HG02852 (cell line): ENCODE data around the gene SLC15A3.
"Not testable (repeated sequence)": the region's sequence is repeated elsewhere in the genome, so short reads cannot be mapped to it uniquely, and the experiment has no call there.

Experiments used
- ATAC-seq: cut with Tn5 transposase; IDR thresholded peaks from one replicate; pipeline ENCODE4 v1.9.1; 2021; ENCODE audit warnings: mild to moderate bottlenecking, moderate library complexity; ENCODE audit not compliant: unreplicated experiment

SLC15A3 gene

GRCh38 chr11:60977224-60977623 lies 25.2 kb upstream of the SLC15A3 start:
- no peak for ATAC-seq

DNA sequence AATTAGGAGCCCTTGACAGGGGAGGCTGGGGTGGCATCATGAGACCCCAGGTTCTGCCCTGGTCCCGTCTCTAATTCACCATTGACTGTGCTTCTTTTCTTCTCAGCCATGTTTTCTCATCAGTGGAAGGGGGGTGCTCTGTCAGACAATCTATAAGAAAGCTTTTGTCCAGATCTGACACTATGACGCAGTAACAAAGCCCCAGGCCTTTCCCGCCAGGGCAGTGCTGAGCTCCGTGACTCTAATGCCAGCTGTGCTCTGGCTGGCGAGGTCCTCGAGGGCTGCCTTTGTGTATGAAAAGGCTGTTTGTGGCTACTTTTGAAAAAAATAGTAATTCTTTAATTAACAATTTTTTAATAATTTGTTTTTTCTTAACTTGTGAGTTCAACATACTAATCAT lies 22.8 kb upstream of the SLC15A3 start:
- no peak for ATAC-seq

DNA sequence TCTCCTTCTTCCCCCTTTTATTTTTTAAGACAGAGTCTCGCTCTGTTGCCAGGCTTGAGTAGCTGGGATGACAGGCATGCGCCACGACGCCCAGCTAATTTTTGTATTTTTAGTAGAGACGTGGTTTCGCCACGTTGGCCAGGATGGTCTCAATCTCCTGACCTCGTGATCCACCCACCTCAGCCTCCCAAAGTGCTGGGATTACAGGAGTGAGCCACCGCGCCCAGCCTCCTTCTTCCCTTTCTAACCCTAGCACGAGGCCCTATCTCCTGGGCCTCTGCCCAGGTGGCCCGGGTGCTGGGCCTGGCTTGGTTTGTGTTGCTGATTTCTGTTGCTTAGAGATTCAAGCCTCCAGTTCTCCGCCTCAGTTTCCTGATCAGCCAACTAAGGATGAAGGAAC lies 22.3 kb upstream of the SLC15A3 start:
- ATAC-seq = not testable (repeated sequence)

DNA sequence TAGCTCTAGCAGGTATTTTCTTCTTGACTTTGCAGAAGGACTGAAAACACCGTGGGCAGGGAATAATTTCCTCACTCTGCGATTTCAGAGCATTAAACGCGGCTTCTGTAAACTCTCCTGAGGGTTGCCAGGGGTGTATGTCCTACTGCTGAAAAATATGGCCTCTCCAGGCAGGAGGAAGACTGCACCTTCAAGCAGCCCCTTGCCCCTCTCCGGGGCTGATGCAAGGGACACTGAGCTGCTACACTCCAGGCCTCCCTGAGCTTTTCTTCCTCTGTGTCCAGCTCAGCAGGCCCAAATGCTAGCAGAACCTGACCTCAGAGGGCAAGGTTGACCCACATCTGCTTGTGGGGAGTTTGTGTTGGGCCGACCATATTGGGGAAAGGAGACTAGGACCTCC lies 21.7 kb upstream of the SLC15A3 start:
- no peak for ATAC-seq

DNA sequence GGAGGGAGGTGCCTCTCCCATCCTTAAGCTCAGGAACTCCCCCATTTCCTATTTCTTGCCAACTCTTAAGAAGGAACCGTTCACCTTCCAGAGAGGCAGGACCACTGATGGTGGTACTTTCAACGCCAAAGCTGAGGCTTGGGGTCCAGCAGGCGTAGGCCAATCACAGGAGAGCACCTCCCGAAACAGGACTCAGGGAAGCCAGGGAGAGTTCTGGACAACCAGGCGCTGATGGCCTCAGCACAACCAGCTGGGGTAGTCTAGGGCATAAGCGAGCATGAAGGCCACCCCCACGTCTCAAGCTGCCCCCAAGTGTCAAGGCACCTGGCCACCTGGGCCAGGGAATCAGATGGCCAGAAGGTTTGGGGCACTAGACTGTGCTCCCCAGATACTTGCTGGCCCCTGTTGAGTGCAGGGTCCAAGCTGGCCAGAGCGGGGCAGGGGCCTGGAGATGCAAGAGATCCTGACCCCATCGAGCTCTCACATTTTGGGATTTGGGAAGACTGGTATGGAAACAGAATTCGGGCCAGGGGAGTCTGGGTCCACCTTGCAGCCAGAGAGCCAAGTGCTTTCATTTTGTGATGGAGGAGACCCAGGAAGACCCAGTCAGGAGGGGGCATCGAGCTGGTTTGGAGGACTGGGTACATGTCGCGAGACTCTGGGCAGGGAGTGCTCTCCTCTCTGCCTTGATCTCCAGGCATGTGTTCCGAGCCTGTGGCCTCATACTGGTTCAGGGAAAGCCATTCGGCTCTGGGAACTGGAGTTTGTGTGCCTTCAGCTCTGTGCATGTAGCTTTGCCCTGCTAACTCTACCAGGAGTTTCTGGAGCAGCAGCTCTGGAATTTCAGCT lies 20.4 kb upstream of the SLC15A3 start:
- no peak for ATAC-seq

DNA sequence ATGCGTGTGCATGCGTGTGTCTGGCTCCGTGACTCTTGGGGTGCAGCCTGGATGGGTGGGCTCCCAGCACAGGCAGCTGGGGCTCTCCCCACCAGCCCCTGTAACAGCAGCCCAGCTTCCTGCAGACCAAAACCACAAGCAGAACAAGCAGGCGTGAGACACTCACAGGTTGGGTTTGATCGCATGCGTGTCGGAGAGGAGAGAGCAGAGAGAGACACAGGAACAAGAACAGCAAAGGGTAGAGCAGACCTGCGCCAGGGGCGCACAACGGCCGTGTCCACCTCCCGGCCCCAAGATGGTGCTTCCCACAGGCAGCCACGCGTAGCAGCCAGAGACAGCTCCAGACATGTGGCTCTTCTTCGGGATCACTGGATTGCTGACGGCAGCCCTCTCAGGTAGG lies 19.5 kb upstream of the SLC15A3 start, which contains the start of gene CD6:
Gene CD6 (plus strand): TSS at position 161 of the 400 bp plus-strand sequence. CDS start 186 bp downstream, at position 347.
- ATAC-seq = no peak

DNA sequence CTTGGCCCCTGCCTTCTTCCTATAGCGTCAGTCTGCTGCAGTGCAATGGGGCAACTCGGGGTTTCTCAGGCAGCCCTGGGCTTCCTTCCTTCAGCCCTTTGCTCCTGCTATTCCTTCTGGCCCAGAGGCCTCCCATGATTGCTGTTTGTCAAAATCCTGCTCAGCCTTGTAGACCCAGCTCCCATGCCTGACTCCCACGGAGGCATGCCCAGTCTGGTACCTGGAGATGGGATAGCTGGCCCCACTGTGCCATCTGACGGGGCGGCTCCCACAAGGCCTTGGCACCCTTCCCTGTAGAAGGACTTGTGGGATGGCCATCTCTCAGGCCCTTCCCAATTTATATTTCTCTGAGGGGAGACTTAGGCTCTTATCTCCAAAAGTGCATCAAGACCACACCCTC lies 18.9 kb upstream of the SLC15A3 start:
- ATAC-seq = no peak

- no peak for ATAC-seq
Observed at GRCh38 chr11:60970369-60970774, 18.4 kb upstream of the SLC15A3 start.

GRCh38 chr11:60968223-60968622 lies 16.2 kb upstream of the SLC15A3 start:
- ATAC-seq = no peak

DNA sequence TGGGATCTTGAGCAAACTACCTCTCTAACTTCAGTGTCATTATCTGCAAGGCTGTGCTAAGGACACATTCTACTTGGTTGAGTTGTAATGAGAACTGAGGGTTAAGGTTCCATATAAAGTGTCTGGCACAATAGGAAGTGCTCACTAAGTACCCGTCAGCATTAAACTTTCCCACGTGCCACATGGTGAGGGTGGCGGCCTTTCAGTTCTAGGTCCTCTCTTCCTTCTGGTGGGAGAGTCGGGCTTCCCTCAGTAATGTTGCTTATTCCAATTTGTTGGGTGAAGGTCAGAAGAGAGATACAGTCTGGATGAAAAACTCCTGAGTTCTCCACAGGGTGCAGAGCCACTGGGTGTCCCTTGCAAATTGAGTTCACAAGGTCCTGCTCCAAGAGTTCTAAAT lies 14.9 kb upstream of the SLC15A3 start:
- no peak for ATAC-seq

- no peak for ATAC-seq
Observed at GRCh38 chr11:60964801-60965200, 12.8 kb upstream of the SLC15A3 start.

DNA sequence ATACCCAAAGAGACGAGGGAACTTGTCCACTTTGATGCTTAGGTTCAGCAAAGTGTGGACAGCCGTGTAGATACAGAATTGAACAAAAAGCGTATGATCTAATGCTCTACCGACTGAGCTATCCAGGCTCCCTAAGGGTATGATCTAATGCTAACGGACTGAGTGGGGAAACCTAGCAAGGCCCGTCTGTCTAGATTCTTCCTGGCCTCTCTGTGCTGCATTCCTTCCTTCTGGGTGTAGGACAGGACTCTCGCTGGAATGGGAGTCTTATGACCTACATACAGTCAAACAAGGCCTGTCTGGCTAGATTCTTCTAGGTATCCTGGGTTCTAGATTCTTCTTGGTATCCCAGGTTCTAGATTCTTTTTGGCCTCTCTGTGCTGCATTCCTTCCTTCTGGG lies 8.4 kb upstream of the SLC15A3 start:
- ATAC-seq = no peak

DNA sequence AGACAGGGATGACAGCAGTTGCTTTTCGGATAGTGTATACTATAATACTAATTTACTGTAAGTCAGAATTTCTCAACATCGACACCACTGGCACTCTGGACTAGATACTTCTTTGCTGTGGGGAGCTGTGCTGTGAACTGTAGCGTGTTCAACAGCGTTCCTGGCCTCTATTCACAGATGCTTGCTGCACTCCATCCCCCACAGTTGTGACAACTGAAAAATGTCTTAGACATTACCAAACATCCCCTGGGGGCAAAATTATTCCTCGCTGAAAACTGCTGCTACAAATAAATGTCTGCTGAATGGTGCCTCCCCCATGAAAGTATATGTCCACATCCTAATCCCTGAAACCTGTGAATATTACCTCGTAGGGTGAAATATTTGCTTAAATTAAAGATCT lies 7.5 kb upstream of the SLC15A3 start:
- ATAC-seq = no peak

- ATAC-seq = no peak
Observed at GRCh38 chr11:60957188-60957587, 5.2 kb upstream of the SLC15A3 start.

DNA sequence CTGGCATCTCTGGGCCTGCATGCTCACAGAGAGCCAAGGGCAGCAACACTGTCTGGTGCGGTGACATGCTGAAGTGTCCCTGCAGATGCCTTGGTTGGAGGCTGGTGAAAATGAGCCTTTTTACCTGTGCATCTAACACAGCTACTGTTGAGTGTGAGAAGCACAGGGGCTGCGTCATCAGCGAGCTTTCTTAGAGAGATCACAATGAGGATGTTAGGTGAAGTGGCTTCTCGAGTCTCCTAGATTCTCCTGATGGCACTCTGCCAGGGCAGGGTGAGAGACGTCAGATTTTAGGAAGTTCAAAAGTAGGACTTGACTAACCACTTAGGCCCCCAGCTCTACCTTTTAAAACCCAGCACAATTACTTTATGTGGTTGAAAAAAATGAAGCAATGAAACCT lies 3.6 kb upstream of the SLC15A3 start:
- no peak for ATAC-seq

DNA sequence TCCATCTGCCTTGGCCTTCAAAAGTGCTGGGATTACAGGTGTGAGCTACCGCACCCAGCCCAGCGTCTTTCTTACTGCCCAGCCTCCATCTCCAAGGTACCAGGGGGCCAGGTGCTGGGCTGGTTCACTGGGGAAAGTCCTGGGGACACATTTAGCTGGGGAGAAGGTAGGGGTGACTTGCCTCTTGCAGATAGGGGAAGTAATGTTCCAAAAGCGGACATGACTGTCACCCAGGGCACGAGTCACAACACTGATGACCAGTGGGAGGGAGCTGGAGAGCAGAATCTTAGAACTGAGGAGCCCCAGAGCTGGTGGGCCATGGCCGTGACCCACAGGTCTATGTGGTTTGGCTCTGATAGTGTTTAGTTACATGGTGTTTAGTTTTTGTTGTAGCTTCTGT lies 2.4 kb upstream of the SLC15A3 start:
- no peak for ATAC-seq

GRCh38 chr11:60953781-60954180 lies 1.8 kb upstream of the SLC15A3 start:
- ATAC-seq = no peak

DNA sequence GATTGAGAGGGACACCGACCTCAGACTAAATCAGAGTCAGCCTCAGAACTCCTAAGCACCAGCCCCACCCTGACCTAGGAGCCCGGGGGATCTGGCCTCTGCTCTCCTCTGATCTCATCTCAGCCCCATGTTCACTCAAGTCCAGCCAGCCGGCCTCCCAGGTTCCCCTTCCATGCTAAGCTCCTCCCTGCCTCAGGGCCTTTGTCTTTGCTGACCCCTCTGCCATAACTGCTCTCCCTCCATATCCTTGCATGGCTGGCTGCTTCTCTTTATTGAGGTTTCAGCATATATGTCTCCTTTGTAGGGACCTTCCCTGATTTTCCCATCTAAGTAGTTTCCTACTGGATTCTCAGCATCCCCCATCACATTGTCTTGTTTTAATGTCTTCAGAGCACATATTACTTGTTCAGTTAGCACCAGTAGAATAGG lies 780 bp upstream of the SLC15A3 start:
- no peak for ATAC-seq

DNA sequence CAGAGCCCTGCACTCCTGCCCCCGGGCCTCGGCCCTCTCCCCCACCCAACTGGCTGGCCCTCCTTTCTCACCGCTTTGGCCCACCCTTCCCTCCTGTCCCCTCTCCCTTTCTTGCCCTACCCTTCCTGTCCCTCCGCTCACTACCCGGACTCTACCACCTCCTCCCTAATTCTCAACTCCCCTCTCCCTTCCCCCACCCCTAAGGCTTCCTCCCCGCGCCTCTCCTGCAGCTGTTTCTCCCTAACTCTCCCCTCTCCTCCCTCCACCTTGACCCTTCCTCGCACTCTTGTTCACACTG lies 421 bp downstream of the SLC15A3 start:
- ATAC-seq = no peak

- ATAC-seq = no peak
Observed at GRCh38 chr11:60950933-60951605, 907 bp downstream of the SLC15A3 start.

DNA sequence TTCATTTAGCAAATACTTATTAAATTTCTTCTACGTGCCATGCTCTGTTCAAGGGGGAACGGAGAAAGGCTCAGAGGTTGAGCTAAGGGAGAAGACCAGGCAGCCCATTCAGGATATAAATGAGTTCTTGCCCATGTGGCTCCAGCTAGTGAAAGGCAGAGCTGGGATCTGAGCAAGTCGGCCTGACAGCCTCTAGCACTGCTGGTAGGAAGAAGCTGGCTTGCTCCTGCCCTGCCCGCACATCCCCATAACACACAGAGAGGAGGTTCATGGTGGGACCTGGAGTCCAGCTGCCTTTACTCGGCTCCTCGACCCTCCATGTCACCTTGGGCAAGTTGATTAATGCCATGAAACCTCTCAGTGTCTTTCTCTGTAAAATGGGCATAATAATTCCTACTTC lies 2.0 kb downstream of the SLC15A3 start:
- ATAC-seq = no peak

- no peak for ATAC-seq
Observed at GRCh38 chr11:60948250-60948649, 3.7 kb downstream of the SLC15A3 start.

- ATAC-seq = no peak
Observed at GRCh38 chr11:60947700-60948099, 4.3 kb downstream of the SLC15A3 start.
